ENCODE measurements around the gene UBA52.

Gene UBA52

GRCh38 chr19:18551631-18552030 is 20.0 kb upstream of the UBA52 start:
- no peak overlapping the region for H3K27ac ChIP-seq (ENCODE audit: low read depth in 2 of 2, low read length in 2 of 2)
- H3K36me3 ChIP-seq (ENCODE audit: control insufficient read depth in 2 of 2, insufficient read depth in 2 of 2, low read length in 2 of 2) = no peaks in the 10 kb centered on the region
- H3K27me3 ChIP-seq (ENCODE audit: control insufficient read depth in 2 of 2, insufficient read depth in 2 of 2, low read length in 2 of 2) = no peaks in the 10 kb centered on the region
- H3K9ac ChIP-seq (ENCODE audit: low read depth in 1 of 2, low read length in 2 of 2) = no peak overlapping the region
- no peaks in the 10 kb centered on the region for H3K4me1 ChIP-seq (ENCODE audit: control insufficient read depth in 2 of 2, insufficient read depth in 2 of 2, low read length in 2 of 2)
- no peak overlapping the region for H3K4me3 ChIP-seq (ENCODE audit: low read length in 2 of 2)
- no peaks in the 10 kb centered on the region for H3K9me3 ChIP-seq (ENCODE audit: control insufficient read depth in 2 of 2, low read length in 2 of 2)

- H3K27me3 ChIP-seq (ENCODE audit: control insufficient read depth in 2 of 2, insufficient read depth in 2 of 2, low read length in 2 of 2) = no peaks in the 10 kb centered on the region
- peak within 1 kb of the TSS; percentile 79 to 92 for H3K9ac ChIP-seq (ENCODE audit: low read depth in 1 of 2, low read length in 2 of 2)
- peaks cover 0 to 4% of the 10 kb centered on the region in 2 donors for H3K36me3 ChIP-seq (ENCODE audit: control insufficient read depth in 2 of 2, insufficient read depth in 2 of 2, low read length in 2 of 2)
- no peaks in the 10 kb centered on the region for H3K9me3 ChIP-seq (ENCODE audit: control insufficient read depth in 2 of 2, low read length in 2 of 2)
- H3K27ac ChIP-seq (ENCODE audit: low read depth in 2 of 2, low read length in 2 of 2) = peak within 1 kb of the TSS; percentile 87 to 94
- H3K4me3 ChIP-seq (ENCODE audit: low read length in 2 of 2) = peak within 1 kb of the TSS; percentile 86 to 94
- peaks cover 9 to 13% of the 10 kb centered on the region in 2 donors for H3K4me1 ChIP-seq (ENCODE audit: control insufficient read depth in 2 of 2, insufficient read depth in 2 of 2, low read length in 2 of 2)
These were observed 14.1 kb upstream of the UBA52 start, which contains the start of gene KXD1 for GRCh38 chr19:18557411-18558201. KXD1 (plus strand) TSS chr19:18557870; CDS start chr19:18562057, 4,187 bp downstream.

DNA sequence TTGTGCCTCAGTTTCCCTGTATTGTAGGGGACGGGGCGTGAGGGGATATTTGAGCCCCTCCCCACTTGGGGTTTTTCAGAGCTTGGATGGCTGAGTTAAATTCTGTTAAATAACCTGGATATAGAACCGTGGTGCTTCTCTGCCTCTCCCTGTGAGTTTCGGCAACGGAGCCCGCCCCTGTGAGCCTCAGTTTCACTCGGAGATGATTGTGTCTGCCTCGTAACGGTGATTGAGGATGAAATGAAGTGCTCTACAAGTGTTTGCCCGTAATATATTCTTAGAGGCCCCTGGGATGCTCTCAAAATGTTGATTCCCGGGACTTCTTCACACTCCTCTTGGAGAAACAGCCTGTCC is 13.5 kb upstream of the UBA52 start:
- H3K27me3 ChIP-seq (ENCODE audit: control insufficient read depth in 2 of 2, insufficient read depth in 2 of 2, low read length in 2 of 2) = no peaks in the 10 kb centered on the region
- peaks cover 9 to 13% of the 10 kb centered on the region in 2 donors for H3K4me1 ChIP-seq (ENCODE audit: control insufficient read depth in 2 of 2, insufficient read depth in 2 of 2, low read length in 2 of 2)
- peak overlapping the region; percentile 79 to 92 for H3K9ac ChIP-seq (ENCODE audit: low read depth in 1 of 2, low read length in 2 of 2)
- peaks cover 0 to 7% of the 10 kb centered on the region in 2 donors for H3K36me3 ChIP-seq (ENCODE audit: control insufficient read depth in 2 of 2, insufficient read depth in 2 of 2, low read length in 2 of 2)
- H3K27ac ChIP-seq (ENCODE audit: low read depth in 2 of 2, low read length in 2 of 2) = peak overlapping the region; percentile 87 to 94
- H3K4me3 ChIP-seq (ENCODE audit: low read length in 2 of 2) = peak overlapping the region; percentile 86 to 94
- H3K9me3 ChIP-seq (ENCODE audit: control insufficient read depth in 2 of 2, low read length in 2 of 2) = no peaks in the 10 kb centered on the region

DNA sequence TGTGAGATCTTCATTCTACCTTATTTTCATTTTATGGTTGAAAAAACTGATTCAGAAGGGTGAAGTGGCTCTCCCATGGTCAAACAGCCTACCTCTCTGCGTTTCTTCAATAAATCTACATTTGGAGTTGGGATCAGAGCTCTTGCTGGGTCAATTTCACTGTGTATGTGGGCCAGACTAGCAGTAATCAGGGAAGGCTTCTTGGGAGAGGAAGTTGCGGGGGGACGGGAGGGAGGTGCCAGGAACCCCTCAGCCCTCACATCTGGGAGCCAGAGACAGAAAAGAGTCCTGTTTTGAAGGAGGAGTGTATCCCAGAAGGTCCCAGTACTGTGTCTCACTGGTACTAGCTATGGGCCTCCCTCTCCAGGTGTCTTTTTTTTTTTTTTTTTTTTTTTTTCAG is 13.1 kb upstream of the UBA52 start:
- H3K9ac ChIP-seq (ENCODE audit: low read depth in 1 of 2, low read length in 2 of 2) = peak overlapping the region; percentile 79 to 92
- peaks cover 0 to 7% of the 10 kb centered on the region in 2 donors for H3K36me3 ChIP-seq (ENCODE audit: control insufficient read depth in 2 of 2, insufficient read depth in 2 of 2, low read length in 2 of 2)
- peaks cover 9 to 13% of the 10 kb centered on the region in 2 donors for H3K4me1 ChIP-seq (ENCODE audit: control insufficient read depth in 2 of 2, insufficient read depth in 2 of 2, low read length in 2 of 2)
- H3K9me3 ChIP-seq (ENCODE audit: control insufficient read depth in 2 of 2, low read length in 2 of 2) = no peaks in the 10 kb centered on the region
- H3K27ac ChIP-seq (ENCODE audit: low read depth in 2 of 2, low read length in 2 of 2) = peak overlapping the region; percentile 87 to 94
- H3K4me3 ChIP-seq (ENCODE audit: low read length in 2 of 2) = peak overlapping the region; percentile 86 to 94
- H3K27me3 ChIP-seq (ENCODE audit: control insufficient read depth in 2 of 2, insufficient read depth in 2 of 2, low read length in 2 of 2) = no peaks in the 10 kb centered on the region

- H3K9ac ChIP-seq (ENCODE audit: low read depth in 1 of 2, low read length in 2 of 2) = no peak overlapping the region
- no peaks in the 10 kb centered on the region for H3K9me3 ChIP-seq (ENCODE audit: control insufficient read depth in 2 of 2, low read length in 2 of 2)
- peaks cover 9 to 13% of the 10 kb centered on the region in 2 donors for H3K4me1 ChIP-seq (ENCODE audit: control insufficient read depth in 2 of 2, insufficient read depth in 2 of 2, low read length in 2 of 2)
- H3K27ac ChIP-seq (ENCODE audit: low read depth in 2 of 2, low read length in 2 of 2) = no peak overlapping the region
- peaks cover 3 to 9% of the 10 kb centered on the region in 2 donors for H3K36me3 ChIP-seq (ENCODE audit: control insufficient read depth in 2 of 2, insufficient read depth in 2 of 2, low read length in 2 of 2)
- no peaks in the 10 kb centered on the region for H3K27me3 ChIP-seq (ENCODE audit: control insufficient read depth in 2 of 2, insufficient read depth in 2 of 2, low read length in 2 of 2)
- H3K4me3 ChIP-seq (ENCODE audit: low read length in 2 of 2) = no peak overlapping the region
These were observed 12.0 kb upstream of the UBA52 start for GRCh38 chr19:18559685-18560084.

DNA sequence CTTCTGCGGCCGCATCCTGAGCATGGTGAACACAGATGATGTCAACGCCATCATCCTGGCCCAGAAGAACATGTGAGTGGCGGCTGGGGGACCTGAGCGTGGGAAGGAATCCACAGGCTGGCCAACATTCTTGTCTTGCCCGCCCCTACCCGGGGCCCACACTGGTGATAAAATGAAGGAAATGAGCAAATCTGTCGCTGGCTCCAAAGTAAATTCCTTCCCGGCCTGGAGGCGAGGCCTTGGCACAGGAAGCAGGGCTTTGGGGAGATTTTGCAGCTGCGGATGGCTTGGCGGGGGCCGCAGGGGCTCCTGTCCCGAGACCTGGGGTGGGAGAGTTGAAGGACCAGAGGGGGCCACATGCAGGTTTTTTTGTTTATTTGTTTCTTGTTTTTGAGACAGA is 9.6 kb upstream of the UBA52 start:
- H3K27me3 ChIP-seq (ENCODE audit: control insufficient read depth in 2 of 2, insufficient read depth in 2 of 2, low read length in 2 of 2) = no peaks in the 10 kb centered on the region
- H3K27ac ChIP-seq (ENCODE audit: low read depth in 2 of 2, low read length in 2 of 2) = no peak overlapping the region
- no peak overlapping the region for H3K4me3 ChIP-seq (ENCODE audit: low read length in 2 of 2)
- no peaks in the 10 kb centered on the region for H3K9me3 ChIP-seq (ENCODE audit: control insufficient read depth in 2 of 2, low read length in 2 of 2)
- peaks cover 9 to 13% of the 10 kb centered on the region in 2 donors for H3K4me1 ChIP-seq (ENCODE audit: control insufficient read depth in 2 of 2, insufficient read depth in 2 of 2, low read length in 2 of 2)
- no peak overlapping the region for H3K9ac ChIP-seq (ENCODE audit: low read depth in 1 of 2, low read length in 2 of 2)
- peaks cover 9 to 23% of the 10 kb centered on the region in 2 donors for H3K36me3 ChIP-seq (ENCODE audit: control insufficient read depth in 2 of 2, insufficient read depth in 2 of 2, low read length in 2 of 2)

GRCh38 chr19:18566953-18567352 is 4.7 kb upstream of the UBA52 start:
- H3K27ac ChIP-seq (ENCODE audit: low read depth in 2 of 2, low read length in 2 of 2) = no peak overlapping the region
- H3K27me3 ChIP-seq (ENCODE audit: control insufficient read depth in 2 of 2, insufficient read depth in 2 of 2, low read length in 2 of 2) = no peaks in the 10 kb centered on the region
- H3K9ac ChIP-seq (ENCODE audit: low read depth in 1 of 2, low read length in 2 of 2) = no peak overlapping the region
- no peaks in the 10 kb centered on the region for H3K9me3 ChIP-seq (ENCODE audit: control insufficient read depth in 2 of 2, low read length in 2 of 2)
- H3K4me3 ChIP-seq (ENCODE audit: low read length in 2 of 2) = no peak overlapping the region
- H3K4me1 ChIP-seq (ENCODE audit: control insufficient read depth in 2 of 2, insufficient read depth in 2 of 2, low read length in 2 of 2) = peaks cover 2 to 4% of the 10 kb centered on the region in 2 donors
- H3K36me3 ChIP-seq (ENCODE audit: control insufficient read depth in 2 of 2, insufficient read depth in 2 of 2, low read length in 2 of 2) = peaks cover 22 to 39% of the 10 kb centered on the region in 2 donors

- Histone ChIP-seq H3K9me3 (ENCODE audit: control insufficient read depth in 2 of 2, low read length in 2 of 2) (no peaks in the 10 kb centered on the region), H3K36me3 (ENCODE audit: control insufficient read depth in 2 of 2, insufficient read depth in 2 of 2, low read length in 2 of 2) (peaks cover 29 to 40% of the 10 kb centered on the region in 2 donors), H3K4me1 (ENCODE audit: control insufficient read depth in 2 of 2, insufficient read depth in 2 of 2, low read length in 2 of 2) (peaks cover 14 to 17% of the 10 kb centered on the region in 2 donors)
These were observed 3.3 kb upstream of the UBA52 start for GRCh38 chr19:18568367-18568766.

DNA sequence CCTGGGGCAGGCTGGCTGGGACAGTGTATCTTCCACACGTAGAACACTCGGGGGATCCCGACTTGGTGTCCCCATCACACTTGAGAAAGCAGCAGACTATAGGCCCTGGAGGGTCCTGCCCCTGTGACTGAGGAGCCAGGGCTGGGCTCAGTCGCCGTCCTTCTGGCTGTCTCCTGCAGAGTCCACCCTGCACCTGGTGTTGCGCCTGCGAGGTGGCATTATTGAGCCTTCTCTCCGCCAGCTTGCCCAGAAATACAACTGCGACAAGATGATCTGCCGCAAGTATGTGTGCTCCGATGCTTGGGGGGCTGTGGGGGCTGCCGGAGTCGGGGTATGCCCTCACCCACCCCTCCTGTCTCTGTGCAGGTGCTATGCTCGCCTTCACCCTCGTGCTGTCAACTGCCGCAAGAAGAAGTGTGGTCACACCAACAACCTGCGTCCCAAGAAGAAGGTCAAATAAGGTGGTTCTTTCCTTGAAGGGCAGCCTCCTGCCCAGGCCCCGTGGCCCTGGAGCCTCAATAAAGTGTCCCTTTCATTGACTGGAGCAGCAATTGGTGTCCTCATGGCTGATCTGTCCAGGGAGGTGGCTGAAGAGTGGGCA is 3.1 kb downstream of the UBA52 start:
- Histone ChIP-seq H3K27ac (ENCODE audit: low read depth in 2 of 2, low read length in 2 of 2) (no peak overlapping the region), H3K36me3 (ENCODE audit: control insufficient read depth in 2 of 2, insufficient read depth in 2 of 2, low read length in 2 of 2) (peaks cover 33 to 35% of the 10 kb centered on the region in 2 donors), H3K9me3 (ENCODE audit: control insufficient read depth in 2 of 2, low read length in 2 of 2) (no peaks in the 10 kb centered on the region), H3K27me3 (ENCODE audit: control insufficient read depth in 2 of 2, insufficient read depth in 2 of 2, low read length in 2 of 2) (no peaks in the 10 kb centered on the region), H3K4me3 (ENCODE audit: low read length in 2 of 2) (no peak overlapping the region), H3K4me1 (ENCODE audit: control insufficient read depth in 2 of 2, insufficient read depth in 2 of 2, low read length in 2 of 2) (peaks cover 17 to 20% of the 10 kb centered on the region in 2 donors), H3K9ac (ENCODE audit: low read depth in 1 of 2, low read length in 2 of 2) (no peak overlapping the region)

More at GRCh38 chr19:18568367-18568766, 3.3 kb upstream of the UBA52 start:
- Histone ChIP-seq H3K27me3 (ENCODE audit: control insufficient read depth in 2 of 2, insufficient read depth in 2 of 2, low read length in 2 of 2) (no peaks in the 10 kb centered on the region), H3K9ac (ENCODE audit: low read depth in 1 of 2, low read length in 2 of 2) (no peak overlapping the region), H3K4me3 (ENCODE audit: low read length in 2 of 2) (no peak overlapping the region), H3K27ac (ENCODE audit: low read depth in 2 of 2, low read length in 2 of 2) (no peak overlapping the region)

GRCh38 chr19:18576383-18576782 is 4.7 kb downstream of the UBA52 start:
- H3K36me3 ChIP-seq (ENCODE audit: control insufficient read depth in 2 of 2, insufficient read depth in 2 of 2, low read length in 2 of 2) = peaks cover 33 to 35% of the 10 kb centered on the region in 2 donors
- no peak overlapping the region for H3K9ac ChIP-seq (ENCODE audit: low read depth in 1 of 2, low read length in 2 of 2)
- H3K4me1 ChIP-seq (ENCODE audit: control insufficient read depth in 2 of 2, insufficient read depth in 2 of 2, low read length in 2 of 2) = peaks cover 16% of the 10 kb centered on the region in 2 donors
- no peaks in the 10 kb centered on the region for H3K27me3 ChIP-seq (ENCODE audit: control insufficient read depth in 2 of 2, insufficient read depth in 2 of 2, low read length in 2 of 2)
- H3K4me3 ChIP-seq (ENCODE audit: low read length in 2 of 2) = no peak overlapping the region
- no peaks in the 10 kb centered on the region for H3K9me3 ChIP-seq (ENCODE audit: control insufficient read depth in 2 of 2, low read length in 2 of 2)
- no peak overlapping the region for H3K27ac ChIP-seq (ENCODE audit: low read depth in 2 of 2, low read length in 2 of 2)

Data from mucosa of rectum (tissue), 2 donors.